Amniotic epithelial cell (primary cell): Measurements from ENCODE around the gene PAN2.

Source experiments
- DNase-seq: peaks from one replicate; pipeline ENCODE4 v3.0.0-alpha.2; 2010; ENCODE audit warnings: low read depth

The PAN2 gene

GRCh38 chr12:56266693-56267442 is 66.9 kb downstream of the PAN2 start, which contains the start of gene COQ10A:
Gene COQ10A (plus strand): TSS chr12:56266942. CDS start chr12:56267119, 177 bp downstream.
- peak; percentile 76 for DNase-seq
